Fibroblast of skin of left quadriceps (primary cell): Measurements from ENCODE around the gene VMP1.
"Not testable (repeated sequence)": the region's sequence is repeated elsewhere in the genome, so short reads cannot be mapped to it uniquely, and the experiment has no call there.

Source experiments
- DNase-seq, 2 experiments: peaks; one replicate each; pipeline ENCODE4 v3.0.0-alpha.2; 2013; ENCODE audit warnings: low read depth in 2 of 2

The VMP1 gene

GRCh38 chr17:59859444-59860025 is 152.1 kb downstream of the VMP1 start:
- peak; percentile 46 to 52 for DNase-seq

GRCh38 chr17:59863616-59864015 is 156.2 kb downstream of the VMP1 start:
- DNase-seq: no peak

GRCh38 chr17:59869941-59870218 is 162.4 kb downstream of the VMP1 start:
- no peak for DNase-seq

- DNase-seq: no peak
Observed at GRCh38 chr17:59870482-59870881, 163.0 kb downstream of the VMP1 start.

GRCh38 chr17:59872351-59872750 is 164.9 kb downstream of the VMP1 start:
- DNase-seq: no peak

GRCh38 chr17:59873414-59873813 is 166.0 kb downstream of the VMP1 start:
- DNase-seq: not testable (repeated sequence)

- DNase-seq: no peak
Observed at GRCh38 chr17:59874376-59874775, 166.9 kb downstream of the VMP1 start.

GRCh38 chr17:59876107-59876506 is 168.7 kb downstream of the VMP1 start:
- no peak for DNase-seq

- DNase-seq: no peak
Observed at GRCh38 chr17:59877965-59878364, 170.5 kb downstream of the VMP1 start.

GRCh38 chr17:59878624-59879023 is 171.2 kb downstream of the VMP1 start:
- DNase-seq: no peak

GRCh38 chr17:59884861-59885260 is 177.4 kb downstream of the VMP1 start:
- no peak for DNase-seq

GRCh38 chr17:59888145-59888750 is 180.8 kb downstream of the VMP1 start:
- DNase-seq: no peak

GRCh38 chr17:59890720-59891119 is 183.3 kb downstream of the VMP1 start:
- DNase-seq: no peak
